Stomach (tissue), 9 donors: ENCODE data around the gene RARS1. TPM values are rescaled to one million over a fixed set of nuclear protein-coding genes. Genes with fewer than 3 reads are reported as not detected.

Source experiments
- DNase-seq, 2 donors: peaks; one replicate each; pipeline versions ENCODE4 v3.0.0 to v3.0.0-alpha.2; 2013 to 2019
- H3K27ac ChIP-seq, 5 donors: fragments of 200-600 bp in 4 of 5; sonication (generic) in 4 of 5; one replicate each; pipeline ENCODE4 v1.5.1; 2013 to 2019; ENCODE audit warnings: mild to moderate bottlenecking in 1 of 5, moderate library complexity in 1 of 5
- H3K27me3 ChIP-seq, 3 donors: fragments of 200-600 bp; sonication (generic); one replicate each; pipeline ENCODE4 v1.5.1; 2017 to 2019; ENCODE audit warnings: mixed run types in 1 of 3
- H3K36me3 ChIP-seq, 4 donors: fragments of 200-600 bp; sonication (generic); 1 replicate in 3 of 4; 2 replicates in 1 of 4; pipeline ENCODE4 v1.5.1; 2016 to 2019
- H3K4me1 ChIP-seq, 4 donors: fragments of 200-600 bp; sonication (generic); one replicate each; pipeline ENCODE4 v1.5.1; 2016 to 2019
- H3K4me3 ChIP-seq, 4 donors: fragments of 200-600 bp; sonication (generic) in 3 of 4; one replicate each; pipeline ENCODE4 v1.5.1; 2016 to 2019; ENCODE audit warnings: mild to moderate bottlenecking in 1 of 4
- H3K9me3 ChIP-seq, 4 donors: fragments of 200-600 bp; sonication (generic); one replicate each; pipeline ENCODE4 v1.5.1; 2016 to 2019
- EP300 ChIP-seq: sonication (generic); formaldehyde crosslinking; IDR thresholded peaks from one replicate; pipeline ENCODE4 v1.6.1; 2017; ENCODE audit warnings: antibody characterized with exemption
- POLR2A ChIP-seq, 4 donors: fragments of 450-650 bp; IDR thresholded peaks; one replicate each; pipeline ENCODE4 v1.6.1; 2016; ENCODE audit warnings: antibody characterized with exemption in 4 of 4, control low read depth in 2 of 4, mild to moderate bottlenecking in 1 of 4, moderate library complexity in 1 of 4
- POLR2AphosphoS5 ChIP-seq, 3 donors: sonication (generic); formaldehyde crosslinking; IDR thresholded peaks; one replicate each; pipeline ENCODE4 v1.6.1; 2016; ENCODE audit warnings: antibody characterized with exemption in 3 of 3
- WGBS, 5 donors: extraction: QIAGEN DNeasy Blood & Tissue Kit in 3 of 5; methylation state at CpG; one replicate each; pipeline versions ENCODE4 v1.1.5 to v1.1.7; 2013 to 2018; 5-methylcytosine and 5-hydroxymethylcytosine counted together
- intact Hi-C: fragments of 100-400 bp; cut with DNase I; formaldehyde crosslinking; loops from one replicate; pipeline ENCODE4 v1.15.1; 2023; ENCODE audit warnings: low total_unique reads
- polyA plus RNA-seq, 3 donors: library from polyadenylated mRNA; stranded (reverse); fragments of 200-250 nt; gene quantifications; one replicate each; pipeline ENCODE4 v1.2.3, GENCODE V29; 2013
- total RNA-seq, 5 donors: library from RNA; depleted of rRNA; stranded (reverse); fragments of >200 nt; gene quantifications; one replicate each; pipeline versions ENCODE4 v1.1.0 to v1.2.3, GENCODE V29; 2014 to 2016
- TF ChIP-seq, protein P1 (sequence below), 7 experiments: fragments of 450-650 bp in 4 of 7; fragments of 200-600 bp in 3 of 7; sonication (generic) in 3 of 7; IDR thresholded peaks; one replicate each; pipeline ENCODE4 v1.5.1; 2016 to 2019; ENCODE audit warnings: antibody characterized with exemption in 7 of 7, control low read depth in 2 of 7, mild to moderate bottlenecking in 1 of 7
- donor health status: healthy with polysubstance abuse.
- donor health status: Bipolar disorder and iron deficiency.
- donor health status: healthy.

RARS1 gene
- total and polyA plus RNA-seq, 8 donors: 27.5 to 139 (median 40.5) TPM

DNA sequence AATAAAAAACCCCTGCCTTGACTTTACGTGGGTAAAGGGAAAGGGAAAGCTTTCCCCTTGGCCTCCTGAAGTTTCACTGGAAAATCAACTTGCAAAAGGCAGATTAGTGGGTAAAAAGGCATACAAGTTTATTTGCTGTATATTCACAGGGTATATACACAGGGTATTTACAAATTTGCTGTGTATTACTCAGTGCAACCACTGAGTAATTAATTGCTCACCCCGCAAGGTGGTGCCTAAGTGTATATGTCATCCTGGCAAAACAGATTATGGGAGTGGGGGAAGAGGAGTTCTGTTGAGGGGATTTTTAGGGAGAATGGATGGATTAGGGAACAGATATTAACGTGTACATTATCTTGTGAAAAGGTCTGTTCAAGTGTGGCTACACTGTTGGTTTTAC lies 7.1 kb upstream of the RARS1 start:
- WGBS, 5 donors: 69 to 78% (median 76%) methylated on average over 3 of the region's 3 CpGs
- TF ChIP-seq EP300 (no peak), POLR2AphosphoS5 (IDR thresholded peaks at IDR 0.05) (no peak), POLR2A (IDR thresholded peaks at IDR 0.05) (no peak)
- TF ChIP-seq, protein P1, sequence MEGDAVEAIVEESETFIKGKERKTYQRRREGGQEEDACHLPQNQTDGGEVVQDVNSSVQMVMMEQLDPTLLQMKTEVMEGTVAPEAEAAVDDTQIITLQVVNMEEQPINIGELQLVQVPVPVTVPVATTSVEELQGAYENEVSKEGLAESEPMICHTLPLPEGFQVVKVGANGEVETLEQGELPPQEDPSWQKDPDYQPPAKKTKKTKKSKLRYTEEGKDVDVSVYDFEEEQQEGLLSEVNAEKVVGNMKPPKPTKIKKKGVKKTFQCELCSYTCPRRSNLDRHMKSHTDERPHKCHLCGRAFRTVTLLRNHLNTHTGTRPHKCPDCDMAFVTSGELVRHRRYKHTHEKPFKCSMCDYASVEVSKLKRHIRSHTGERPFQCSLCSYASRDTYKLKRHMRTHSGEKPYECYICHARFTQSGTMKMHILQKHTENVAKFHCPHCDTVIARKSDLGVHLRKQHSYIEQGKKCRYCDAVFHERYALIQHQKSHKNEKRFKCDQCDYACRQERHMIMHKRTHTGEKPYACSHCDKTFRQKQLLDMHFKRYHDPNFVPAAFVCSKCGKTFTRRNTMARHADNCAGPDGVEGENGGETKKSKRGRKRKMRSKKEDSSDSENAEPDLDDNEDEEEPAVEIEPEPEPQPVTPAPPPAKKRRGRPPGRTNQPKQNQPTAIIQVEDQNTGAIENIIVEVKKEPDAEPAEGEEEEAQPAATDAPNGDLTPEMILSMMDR (IDR thresholded peaks at IDR 0.05): no peak
- Histone ChIP-seq H3K36me3 (peaks cover 0 to 3% (median 0%) of the 10 kb centered on the region in 4 donors), H3K4me1 (no peaks in the 10 kb centered on the region), H3K27ac (no peak overlapping the region), H3K27me3 (no peaks in the 10 kb centered on the region), H3K9me3 (no peaks in the 10 kb centered on the region), H3K4me3 (no peak overlapping the region)
- no peak for DNase-seq
- intact Hi-C loops: no loop called here

DNA sequence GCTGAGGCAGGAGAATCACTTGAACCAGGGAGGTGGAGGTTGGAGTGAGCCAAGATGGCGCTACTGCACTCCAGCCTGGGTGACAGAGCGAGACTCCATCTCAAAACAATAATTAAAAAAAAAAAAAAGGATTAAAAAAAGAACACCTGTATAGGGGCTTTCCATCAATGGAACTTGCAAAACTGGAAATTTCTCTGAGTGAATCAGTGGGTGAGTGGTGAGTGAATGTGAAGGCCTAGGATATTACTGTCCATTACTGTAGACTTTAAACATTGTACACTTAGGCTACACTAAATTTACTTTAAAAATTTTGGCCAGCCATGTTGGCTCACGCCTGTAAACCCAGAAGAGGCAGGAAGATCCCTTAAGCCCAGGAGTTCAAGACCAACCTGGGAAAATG lies 5.7 kb upstream of the RARS1 start:
- no peak for DNase-seq
- 88 to 100% (median 94%) methylated on average over 3 of the region's 3 CpGs for WGBS, 5 donors

DNA sequence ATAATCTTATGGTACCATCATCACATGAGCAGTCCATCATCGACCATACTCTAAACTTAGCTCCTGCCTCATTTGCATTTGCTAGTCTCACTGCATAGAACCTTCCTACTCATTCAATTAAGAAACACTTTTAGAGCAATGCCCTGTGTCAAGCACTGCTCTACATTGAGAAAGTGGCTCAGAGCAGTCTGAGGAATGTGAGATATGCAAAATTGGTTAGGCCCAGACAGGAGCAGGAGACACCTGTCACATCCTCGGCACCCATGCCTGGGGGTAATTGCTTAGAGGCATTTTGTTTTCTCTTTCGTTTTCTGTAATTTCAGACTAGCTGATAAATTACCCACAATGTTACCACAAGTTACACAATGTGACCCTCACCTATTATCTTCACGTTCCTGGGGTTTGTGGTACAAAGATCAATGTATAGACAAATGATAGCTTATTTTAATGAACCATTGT lies 4.9 kb upstream of the RARS1 start:
- WGBS, 5 donors: 24 to 37% (median 37%) methylated on average over 4 of the region's 4 CpGs
- Histone ChIP-seq H3K4me1 (peaks cover 0 to 5% (median 2%) of the 10 kb centered on the region in 4 donors), H3K36me3 (no peaks in the 10 kb centered on the region), H3K27ac (no peak overlapping the region), H3K4me3 (no peak overlapping the region), H3K27me3 (no peaks in the 10 kb centered on the region), H3K9me3 (no peaks in the 10 kb centered on the region)
- intact Hi-C loops: no loop called here
- TF ChIP-seq POLR2AphosphoS5 (IDR thresholded peaks at IDR 0.05) (no peak), EP300 (no peak), POLR2A (IDR thresholded peaks at IDR 0.05) (no peak)
- TF ChIP-seq, protein P1 (IDR thresholded peaks at IDR 0.05): no peak
- DNase-seq: no peak

More for the DNA sequence above, 5.7 kb upstream of the RARS1 start:
- Histone ChIP-seq H3K4me1 (no peaks in the 10 kb centered on the region), H3K9me3 (no peaks in the 10 kb centered on the region), H3K4me3 (no peak overlapping the region), H3K36me3 (no peaks in the 10 kb centered on the region), H3K27me3 (no peaks in the 10 kb centered on the region), H3K27ac (no peak overlapping the region)
- intact Hi-C loops: no loop called here
- TF ChIP-seq POLR2AphosphoS5 (IDR thresholded peaks at IDR 0.05) (no peak), POLR2A (IDR thresholded peaks at IDR 0.05) (no peak), EP300 (no peak)
- TF ChIP-seq, protein P1 (IDR thresholded peaks at IDR 0.05): no peak

DNA sequence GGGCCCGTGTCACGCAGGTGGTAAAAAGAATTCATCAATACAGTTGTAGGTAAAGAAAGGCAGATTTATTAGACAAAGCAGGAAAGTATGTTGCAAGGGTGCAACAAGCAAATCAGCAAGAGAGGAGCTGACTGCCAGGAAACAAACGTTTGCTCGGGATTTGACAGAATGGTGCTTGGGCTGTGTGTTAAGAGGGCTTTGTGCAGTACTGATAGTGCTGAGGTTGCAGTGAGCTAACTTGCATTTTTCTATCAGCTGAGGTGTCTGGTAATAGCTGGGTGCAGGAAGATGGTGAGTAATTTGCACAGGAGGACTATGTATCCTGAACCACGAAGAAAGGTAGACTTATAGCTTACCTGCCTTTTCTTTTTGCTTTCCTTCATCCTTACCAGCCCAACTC lies 3.9 kb upstream of the RARS1 start:
- Histone ChIP-seq H3K4me1 (peaks cover 4 to 10% (median 9%) of the 10 kb centered on the region in 4 donors), H3K9me3 (no peaks in the 10 kb centered on the region), H3K4me3 (no peak overlapping the region), H3K27ac (no peak overlapping the region), H3K27me3 (no peaks in the 10 kb centered on the region), H3K36me3 (no peaks in the 10 kb centered on the region)
- 60 to 69% (median 65%) methylated on average over 5 of the region's 5 CpGs for WGBS, 5 donors
- no peak for DNase-seq
- intact Hi-C loops: no loop called here
- TF ChIP-seq, protein P1 (IDR thresholded peaks at IDR 0.05): no peak
- TF ChIP-seq EP300 (no peak), POLR2A (IDR thresholded peaks at IDR 0.05) (no peak), POLR2AphosphoS5 (IDR thresholded peaks at IDR 0.05) (no peak)
